Glutamatergic neuron (in vitro differentiated cells): ENCODE measurements around the gene RPS6KA2. TPM values are rescaled to one million over a fixed set of nuclear protein-coding genes. Genes with fewer than 3 reads are reported as not detected.
A peak's percentile ranks its signal among the peaks of the same experiment; 100 is the strongest.

Experiments used
- DNase-seq: peaks from one replicate; pipeline ENCODE4 v3.0.0; 2022
- H3K27ac Mint-ChIP-seq: one replicate; pipeline ENCODE4 v1.8.0; 2020; ENCODE audit warnings: mild to moderate bottlenecking, mixed read lengths, inconsistent platforms; ENCODE audit not compliant: unreplicated experiment
- H3K27me3 Mint-ChIP-seq: one replicate; pipeline ENCODE4 v1.8.0; 2020; ENCODE audit warnings: mild to moderate bottlenecking, moderate library complexity, mixed read lengths, inconsistent platforms; ENCODE audit not compliant: unreplicated experiment
- H3K36me3 Mint-ChIP-seq: one replicate; pipeline ENCODE4 v1.8.0; 2020; ENCODE audit warnings: mild to moderate bottlenecking, mixed read lengths, inconsistent platforms; ENCODE audit not compliant: unreplicated experiment
- H3K4me1 Mint-ChIP-seq: one replicate; pipeline ENCODE4 v1.8.0; 2020; ENCODE audit warnings: mild to moderate bottlenecking, low read depth, mixed read lengths, inconsistent platforms; ENCODE audit not compliant: unreplicated experiment
- H3K4me3 Mint-ChIP-seq: one replicate; pipeline ENCODE4 v1.8.0; 2020; ENCODE audit warnings: mild to moderate bottlenecking, mixed read lengths, inconsistent platforms; ENCODE audit not compliant: unreplicated experiment
- H3K9me3 Mint-ChIP-seq: one replicate; pipeline ENCODE4 v1.8.0; 2020; ENCODE audit warnings: mild to moderate bottlenecking, moderate library complexity, mixed read lengths, inconsistent platforms; ENCODE audit not compliant: unreplicated experiment
- total RNA-seq: library from RNA; stranded (reverse); fragmentation: NEBNext Ultra II Directional; extraction: Animal tissue kit (Norgen Biotek cat#: 25700); gene quantifications from one replicate; pipeline ENCODE4 v1.2.1, GENCODE V29; 2021; ENCODE audit not compliant: unreplicated experiment
- TF ChIP-seq, protein P1 (sequence below): fragments of 200-600 bp; sonication (generic); IDR thresholded peaks from one replicate; pipeline ENCODE4 v1.5.0; 2021; ENCODE audit not compliant: partially characterized antibody, unreplicated experiment

The RPS6KA2 gene
- total RNA-seq, 1 donor from 2014 or later = 109 TPM

DNA sequence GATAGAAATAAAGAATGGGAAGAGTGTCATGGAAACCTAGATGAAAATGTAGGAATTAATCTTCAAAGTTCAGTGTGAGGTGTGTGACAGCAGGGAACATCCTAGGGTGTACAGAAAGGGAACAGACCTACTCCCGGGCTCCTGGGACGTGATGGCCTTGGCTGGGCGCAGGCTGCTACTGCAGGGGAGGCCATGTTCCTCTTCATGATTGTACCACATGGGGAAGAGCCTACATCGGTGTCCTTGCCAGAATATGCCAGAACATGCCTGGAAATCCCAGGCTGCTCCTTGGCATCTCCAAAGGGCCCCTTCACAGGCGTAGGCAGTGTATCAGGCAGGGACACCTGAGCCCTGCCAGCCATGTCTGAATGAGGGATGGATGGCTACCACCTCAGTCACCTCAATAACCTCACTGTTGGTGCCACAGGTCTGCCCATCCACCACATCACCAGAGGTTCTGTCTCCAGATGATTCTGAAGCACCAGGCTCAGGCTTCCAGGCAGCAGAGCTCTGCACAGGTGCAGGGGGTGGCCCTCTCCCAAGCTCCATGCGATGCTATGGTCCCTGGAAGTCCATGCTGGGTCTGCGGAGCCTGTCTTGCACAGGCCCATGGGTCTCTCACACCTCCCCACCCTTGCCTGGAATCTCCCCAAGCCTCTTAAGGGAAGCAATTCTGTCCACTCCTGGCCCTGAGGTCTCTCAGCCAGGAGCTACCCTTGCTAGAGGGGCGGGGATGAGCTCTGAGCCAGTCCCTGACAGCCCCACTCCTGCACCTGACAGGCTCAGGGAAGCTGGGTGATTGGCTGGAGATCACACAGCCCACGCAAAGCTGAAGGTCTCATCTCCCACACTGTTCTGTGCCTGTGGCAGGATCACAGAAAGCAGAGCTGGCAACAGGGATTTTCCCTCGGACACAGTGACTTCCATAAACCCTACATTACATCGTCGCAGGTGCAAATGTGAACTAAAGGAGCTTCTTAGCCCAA lies 60.7 kb downstream of the RPS6KA2 start:
- peaks cover 37% of the 10 kb centered on the region for H3K4me1 Mint-ChIP-seq
- H3K9me3 Mint-ChIP-seq = peaks cover 4% of the 10 kb centered on the region
- H3K27me3 Mint-ChIP-seq = peaks cover 10% of the 10 kb centered on the region
- H3K4me3 Mint-ChIP-seq = no peak overlapping the region
- H3K27ac Mint-ChIP-seq = peak overlapping the region; percentile 12
- DNase-seq = no peak
- TF ChIP-seq, protein P1, sequence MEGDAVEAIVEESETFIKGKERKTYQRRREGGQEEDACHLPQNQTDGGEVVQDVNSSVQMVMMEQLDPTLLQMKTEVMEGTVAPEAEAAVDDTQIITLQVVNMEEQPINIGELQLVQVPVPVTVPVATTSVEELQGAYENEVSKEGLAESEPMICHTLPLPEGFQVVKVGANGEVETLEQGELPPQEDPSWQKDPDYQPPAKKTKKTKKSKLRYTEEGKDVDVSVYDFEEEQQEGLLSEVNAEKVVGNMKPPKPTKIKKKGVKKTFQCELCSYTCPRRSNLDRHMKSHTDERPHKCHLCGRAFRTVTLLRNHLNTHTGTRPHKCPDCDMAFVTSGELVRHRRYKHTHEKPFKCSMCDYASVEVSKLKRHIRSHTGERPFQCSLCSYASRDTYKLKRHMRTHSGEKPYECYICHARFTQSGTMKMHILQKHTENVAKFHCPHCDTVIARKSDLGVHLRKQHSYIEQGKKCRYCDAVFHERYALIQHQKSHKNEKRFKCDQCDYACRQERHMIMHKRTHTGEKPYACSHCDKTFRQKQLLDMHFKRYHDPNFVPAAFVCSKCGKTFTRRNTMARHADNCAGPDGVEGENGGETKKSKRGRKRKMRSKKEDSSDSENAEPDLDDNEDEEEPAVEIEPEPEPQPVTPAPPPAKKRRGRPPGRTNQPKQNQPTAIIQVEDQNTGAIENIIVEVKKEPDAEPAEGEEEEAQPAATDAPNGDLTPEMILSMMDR = no peak
- H3K36me3 Mint-ChIP-seq = no peaks in the 10 kb centered on the region

DNA sequence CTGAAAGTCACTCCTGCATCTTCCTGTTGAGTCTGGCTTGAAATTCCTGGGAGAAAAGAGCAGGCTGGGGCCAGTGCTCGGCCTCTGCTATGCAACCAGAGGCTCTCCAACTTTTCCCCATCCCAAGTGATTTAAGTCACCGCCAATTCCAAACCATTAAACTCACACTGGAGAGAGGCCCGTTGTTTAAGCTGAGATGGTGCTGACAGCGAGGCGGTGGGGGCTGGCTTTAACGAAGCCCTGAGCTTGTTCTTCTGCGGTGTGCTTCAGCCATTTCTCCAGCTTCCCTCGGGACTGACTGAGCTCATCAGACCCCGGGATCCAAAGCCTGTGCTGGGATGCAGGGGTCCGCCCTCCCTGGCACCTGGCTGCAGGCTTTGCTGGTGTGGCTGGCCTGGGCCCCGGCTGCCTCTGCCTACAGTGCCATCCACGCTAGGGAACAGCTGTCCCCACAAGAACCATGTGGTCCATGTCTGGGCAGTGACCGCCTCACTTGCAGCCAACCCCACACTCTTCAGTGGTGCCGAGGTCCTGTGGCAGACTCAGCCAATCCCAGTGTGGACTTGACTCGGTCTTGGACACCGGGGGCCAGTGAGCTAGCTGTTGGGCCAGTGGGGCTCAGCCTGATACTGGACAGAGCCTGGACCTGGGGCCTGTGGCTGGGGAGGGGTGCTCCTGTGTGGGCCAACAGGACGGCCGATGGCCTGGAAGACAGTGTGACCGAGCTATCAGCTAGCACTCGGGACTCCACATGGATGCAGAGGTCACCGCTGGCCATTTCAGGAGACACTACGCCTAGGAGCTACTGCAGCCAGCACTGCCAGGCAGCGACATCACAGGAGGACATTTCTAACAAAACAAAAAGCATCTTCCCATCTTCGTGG lies 61.7 kb downstream of the RPS6KA2 start:
- peak; percentile 30 for DNase-seq
- H3K36me3 Mint-ChIP-seq = no peaks in the 10 kb centered on the region
- TF ChIP-seq, protein P1 = no peak
- H3K27ac Mint-ChIP-seq = peak overlapping the region; percentile 54
- peaks cover 13% of the 10 kb centered on the region for H3K27me3 Mint-ChIP-seq
- H3K4me1 Mint-ChIP-seq = peaks cover 32% of the 10 kb centered on the region
- no peak overlapping the region for H3K4me3 Mint-ChIP-seq
- H3K9me3 Mint-ChIP-seq = peaks cover 7% of the 10 kb centered on the region

DNA sequence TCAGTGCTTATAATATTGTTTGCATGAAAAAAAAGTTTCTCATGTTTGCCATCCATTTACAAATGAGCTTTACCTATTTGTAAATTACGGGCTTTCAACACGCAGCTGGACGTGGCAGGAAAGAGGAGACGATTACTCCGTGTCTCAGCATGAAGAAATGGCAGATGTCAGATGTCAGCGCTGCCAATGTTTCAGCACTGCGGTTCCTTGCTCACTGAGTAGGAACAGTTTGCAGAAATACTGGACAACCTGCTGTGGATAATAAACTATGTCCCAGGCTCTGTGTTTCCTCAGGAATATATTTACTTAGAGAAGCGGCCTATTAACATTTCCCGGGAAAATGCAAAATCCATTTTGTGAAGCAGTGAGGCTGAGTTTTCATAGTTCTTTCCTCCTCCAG lies 63.2 kb downstream of the RPS6KA2 start:
- peak overlapping the region; percentile 14 for H3K4me3 Mint-ChIP-seq
- peaks cover 7% of the 10 kb centered on the region for H3K9me3 Mint-ChIP-seq
- TF ChIP-seq, protein P1 = no peak
- peaks cover 4% of the 10 kb centered on the region for H3K36me3 Mint-ChIP-seq
- H3K27me3 Mint-ChIP-seq = peaks cover 14% of the 10 kb centered on the region
- DNase-seq = no peak
- peak overlapping the region; percentile 54 for H3K27ac Mint-ChIP-seq
- peaks cover 20% of the 10 kb centered on the region for H3K4me1 Mint-ChIP-seq

DNA sequence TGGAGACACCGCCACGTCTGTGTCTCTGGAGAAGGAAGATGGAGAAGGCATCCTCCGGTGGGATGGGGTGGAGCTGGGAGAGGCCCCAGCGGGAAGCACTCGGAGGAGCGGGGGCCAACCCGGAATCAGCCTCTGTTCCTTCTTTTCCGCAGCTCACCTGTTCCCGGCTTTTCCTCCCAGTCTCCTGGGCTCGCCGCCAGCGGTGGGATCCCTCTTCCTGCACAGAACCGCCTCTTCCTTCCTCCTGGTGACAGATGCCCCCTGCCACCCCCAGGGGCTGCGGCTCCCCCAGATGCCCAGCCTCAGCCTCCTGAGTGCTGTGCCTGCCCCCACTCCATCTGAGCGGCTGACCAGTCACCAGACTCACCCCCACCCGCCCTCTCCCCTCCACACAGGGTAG lies 63.9 kb downstream of the RPS6KA2 start:
- Mint-ChIP-seq H3K27me3 (peaks cover 14% of the 10 kb centered on the region), H3K9me3 (peaks cover 7% of the 10 kb centered on the region), H3K4me1 (peaks cover 20% of the 10 kb centered on the region), H3K27ac (peak overlapping the region; percentile 28), H3K36me3 (peaks cover 4% of the 10 kb centered on the region), H3K4me3 (no peak overlapping the region)
- TF ChIP-seq, protein P1 = no peak
- DNase-seq = no peak
